ENCODE results near the gene FHIT. TPM values are rescaled to one million over a fixed set of nuclear protein-coding genes. Genes with fewer than 3 reads are reported as not detected.

FHIT gene
- total RNA-seq, 1 donor from 2014 or later: 16.1 TPM

DNA sequence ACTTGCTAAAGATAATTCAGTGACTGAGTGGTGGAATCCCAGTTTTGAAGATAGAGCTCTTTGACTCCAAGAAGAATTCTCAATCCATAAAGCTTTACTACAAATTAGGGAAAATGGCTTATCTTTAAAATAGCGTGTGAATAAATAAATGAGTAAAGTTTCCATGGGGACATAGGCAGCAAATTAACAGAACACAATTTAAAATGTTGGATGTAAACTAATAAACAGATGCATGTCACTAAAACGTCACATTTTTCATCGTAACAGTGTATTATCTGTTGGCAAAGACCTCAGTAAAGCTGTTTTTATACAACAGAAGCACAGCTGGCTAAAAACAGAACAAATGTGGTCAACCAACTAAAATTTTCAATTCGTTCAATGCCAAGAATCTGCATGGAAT, 1287.6 kb downstream of the FHIT start:
- DNase-seq (ENCODE audit: low spot score, unreplicated experiment): no peak
- Mint-ChIP-seq H3K4me1 (ENCODE audit: low read depth) (peaks cover 4% of the 10 kb centered on the region), H3K27me3 (no peaks in the 10 kb centered on the region), H3K36me3 (ENCODE audit: insufficient read depth) (peaks cover 3% of the 10 kb centered on the region), H3K27ac (no peak overlapping the region), H3K4me3 (ENCODE audit: low read depth) (no peak overlapping the region), H3K9me3 (ENCODE audit: low read depth) (peaks cover 14% of the 10 kb centered on the region)
- TF ChIP-seq, protein P1, sequence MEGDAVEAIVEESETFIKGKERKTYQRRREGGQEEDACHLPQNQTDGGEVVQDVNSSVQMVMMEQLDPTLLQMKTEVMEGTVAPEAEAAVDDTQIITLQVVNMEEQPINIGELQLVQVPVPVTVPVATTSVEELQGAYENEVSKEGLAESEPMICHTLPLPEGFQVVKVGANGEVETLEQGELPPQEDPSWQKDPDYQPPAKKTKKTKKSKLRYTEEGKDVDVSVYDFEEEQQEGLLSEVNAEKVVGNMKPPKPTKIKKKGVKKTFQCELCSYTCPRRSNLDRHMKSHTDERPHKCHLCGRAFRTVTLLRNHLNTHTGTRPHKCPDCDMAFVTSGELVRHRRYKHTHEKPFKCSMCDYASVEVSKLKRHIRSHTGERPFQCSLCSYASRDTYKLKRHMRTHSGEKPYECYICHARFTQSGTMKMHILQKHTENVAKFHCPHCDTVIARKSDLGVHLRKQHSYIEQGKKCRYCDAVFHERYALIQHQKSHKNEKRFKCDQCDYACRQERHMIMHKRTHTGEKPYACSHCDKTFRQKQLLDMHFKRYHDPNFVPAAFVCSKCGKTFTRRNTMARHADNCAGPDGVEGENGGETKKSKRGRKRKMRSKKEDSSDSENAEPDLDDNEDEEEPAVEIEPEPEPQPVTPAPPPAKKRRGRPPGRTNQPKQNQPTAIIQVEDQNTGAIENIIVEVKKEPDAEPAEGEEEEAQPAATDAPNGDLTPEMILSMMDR (IDR thresholded peaks at IDR 0.05; ENCODE audit: unreplicated experiment): no peak

DNA sequence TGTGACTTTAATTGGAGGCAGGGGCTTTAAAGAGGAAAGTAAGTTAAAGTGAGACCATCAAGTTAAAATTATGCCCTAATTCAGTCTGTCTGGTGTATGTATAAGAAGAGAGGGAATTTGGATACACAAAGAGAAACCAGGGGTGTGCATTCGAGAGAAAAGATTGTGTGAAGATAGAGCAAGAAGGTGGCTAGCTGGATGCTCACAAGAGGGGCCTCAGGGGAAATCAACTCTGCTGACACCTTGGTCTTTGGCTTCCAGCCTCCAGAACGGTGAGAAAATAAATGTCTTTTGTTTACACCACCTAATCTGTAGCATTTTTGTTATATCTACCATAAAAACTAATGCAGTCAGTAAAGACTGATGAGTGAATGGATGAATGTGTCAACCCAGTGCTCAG, 1294.1 kb downstream of the FHIT start:
- peaks cover 14% of the 10 kb centered on the region for H3K9me3 Mint-ChIP-seq (ENCODE audit: low read depth)
- peaks cover 3% of the 10 kb centered on the region for H3K36me3 Mint-ChIP-seq (ENCODE audit: insufficient read depth)
- DNase-seq (ENCODE audit: low spot score, unreplicated experiment): no peak
- no peak overlapping the region for H3K27ac Mint-ChIP-seq
- H3K4me3 Mint-ChIP-seq (ENCODE audit: low read depth): no peak overlapping the region
- peaks cover 7% of the 10 kb centered on the region for H3K27me3 Mint-ChIP-seq
- TF ChIP-seq, protein P1 (IDR thresholded peaks at IDR 0.05; ENCODE audit: unreplicated experiment): no peak
- H3K4me1 Mint-ChIP-seq (ENCODE audit: low read depth): peaks cover 8% of the 10 kb centered on the region

DNA sequence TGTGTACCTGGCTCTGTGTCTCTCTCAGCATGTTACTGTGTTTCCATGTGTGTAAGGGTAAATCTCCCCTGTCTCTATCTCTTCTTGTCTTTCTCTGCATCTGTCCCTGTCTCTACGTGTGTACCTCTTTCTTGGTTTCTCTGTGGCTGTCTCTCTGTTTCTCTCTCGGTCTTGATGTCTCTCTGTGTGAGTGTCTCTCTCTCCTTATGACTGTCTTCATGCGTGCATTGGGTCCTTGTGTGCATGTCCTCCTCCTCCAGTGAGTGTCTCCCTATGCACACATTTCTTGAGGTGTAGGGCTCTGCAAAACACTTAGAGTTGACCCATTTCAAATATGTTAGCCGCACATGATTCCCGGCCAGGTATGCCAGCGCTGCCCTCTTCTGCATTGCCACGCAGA, 1298.1 kb downstream of the FHIT start:
- H3K4me3 Mint-ChIP-seq (ENCODE audit: low read depth): no peak overlapping the region
- no peak overlapping the region for H3K27ac Mint-ChIP-seq
- peaks cover 7% of the 10 kb centered on the region for H3K27me3 Mint-ChIP-seq
- TF ChIP-seq, protein P1 (IDR thresholded peaks at IDR 0.05; ENCODE audit: unreplicated experiment): no peak
- peaks cover 4% of the 10 kb centered on the region for H3K4me1 Mint-ChIP-seq (ENCODE audit: low read depth)
- no peaks in the 10 kb centered on the region for H3K9me3 Mint-ChIP-seq (ENCODE audit: low read depth)
- no peaks in the 10 kb centered on the region for H3K36me3 Mint-ChIP-seq (ENCODE audit: insufficient read depth)
- no peak for DNase-seq (ENCODE audit: low spot score, unreplicated experiment)

DNA sequence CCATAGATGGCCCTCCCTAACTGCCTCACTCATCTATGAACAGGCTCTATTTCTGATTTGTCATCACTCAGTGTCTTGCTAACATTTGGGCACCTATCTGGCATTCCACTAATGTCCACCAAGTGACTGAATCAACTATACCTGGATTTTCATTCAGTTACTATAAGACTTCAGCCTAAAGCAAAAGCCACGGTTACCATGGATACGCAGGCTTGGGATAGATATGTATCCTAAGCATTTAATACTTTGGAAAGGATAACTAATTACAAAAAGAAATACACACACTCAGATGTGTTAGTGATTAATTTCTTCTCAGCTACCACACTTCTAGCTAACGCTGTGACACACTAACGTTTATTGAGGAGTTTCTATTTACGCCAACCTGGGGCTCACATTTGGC, 1301.9 kb downstream of the FHIT start:
- H3K4me1 Mint-ChIP-seq (ENCODE audit: low read depth): no peaks in the 10 kb centered on the region
- TF ChIP-seq, protein P1 (IDR thresholded peaks at IDR 0.05; ENCODE audit: unreplicated experiment): no peak
- H3K27ac Mint-ChIP-seq: no peak overlapping the region

DNA sequence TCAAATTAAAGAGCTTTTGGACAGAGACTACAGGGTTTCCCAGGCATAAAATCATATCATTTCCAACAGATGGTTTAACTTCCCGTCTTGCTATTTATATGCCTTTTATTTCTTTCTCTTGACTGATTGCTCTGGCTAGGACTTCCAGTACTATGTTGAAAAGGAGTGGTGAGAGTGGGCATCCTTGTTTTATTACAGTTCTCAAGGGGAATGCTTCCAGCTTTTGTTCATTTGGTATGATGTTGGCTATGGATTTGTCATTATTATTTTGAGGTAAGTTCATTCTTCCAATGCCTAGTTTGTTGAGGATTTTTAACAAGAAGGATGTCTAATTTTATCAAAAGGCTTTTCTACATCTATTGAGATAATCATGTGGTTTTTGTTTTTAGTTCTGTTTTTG, 1304.9 kb downstream of the FHIT start:
- TF ChIP-seq, protein P1 (IDR thresholded peaks at IDR 0.05; ENCODE audit: unreplicated experiment): no peak
- DNase-seq (ENCODE audit: low spot score, unreplicated experiment): no peak
- Mint-ChIP-seq H3K4me1 (ENCODE audit: low read depth) (no peaks in the 10 kb centered on the region), H3K9me3 (ENCODE audit: low read depth) (peaks cover 4% of the 10 kb centered on the region), H3K36me3 (ENCODE audit: insufficient read depth) (no peaks in the 10 kb centered on the region), H3K27me3 (peaks cover 3% of the 10 kb centered on the region), H3K4me3 (ENCODE audit: low read depth) (no peak overlapping the region), H3K27ac (no peak overlapping the region)

More for the DNA sequence above, 1301.9 kb downstream of the FHIT start:
- Mint-ChIP-seq H3K4me3 (ENCODE audit: low read depth) (no peak overlapping the region), H3K36me3 (ENCODE audit: insufficient read depth) (no peaks in the 10 kb centered on the region), H3K27me3 (no peaks in the 10 kb centered on the region), H3K9me3 (ENCODE audit: low read depth) (peaks cover 4% of the 10 kb centered on the region)
- DNase-seq (ENCODE audit: low spot score, unreplicated experiment): no peak
